Muscle of arm (tissue), 12 donors: ENCODE data around the gene CCDC47. TPM values are rescaled to one million over a fixed set of nuclear protein-coding genes. Genes with fewer than 3 reads are reported as not detected.
A peak's percentile ranks its signal among the peaks of the same experiment; 100 is the strongest.
"Not testable (repeated sequence)": the region's sequence is repeated elsewhere in the genome, so short reads cannot be mapped to it uniquely, and the experiment has no call there.

Source experiments
- DNase-seq: peaks from one replicate; pipeline ENCODE4 v3.0.0-alpha.2; 2013
- polyA plus RNA-seq, 12 donors: library from polyadenylated mRNA; unstranded; fragments of 120-200 nt; gene quantifications; one replicate each; pipeline ENCODE4 v1.2.1, GENCODE V29; 2013; ENCODE audit not compliant: insufficient read length in 12 of 12

The CCDC47 gene
- polyA plus RNA-seq, 12 donors: 43.8 to 73.2 (median 59.4) TPM; not detected in 1

GRCh38 chr17:63741408-63742173, 31.8 kb downstream of the CCDC47 start, which contains the start of gene STRADA:
TSS of gene STRADA (minus strand) at chr17:63741799. CDS start at chr17:63728369, 13,430 bp downstream.
- DNase-seq: peak; percentile 98

- DNase-seq: no peak
Observed at GRCh38 chr17:63741143-63741407, 32.3 kb downstream of the CCDC47 start.

DNA sequence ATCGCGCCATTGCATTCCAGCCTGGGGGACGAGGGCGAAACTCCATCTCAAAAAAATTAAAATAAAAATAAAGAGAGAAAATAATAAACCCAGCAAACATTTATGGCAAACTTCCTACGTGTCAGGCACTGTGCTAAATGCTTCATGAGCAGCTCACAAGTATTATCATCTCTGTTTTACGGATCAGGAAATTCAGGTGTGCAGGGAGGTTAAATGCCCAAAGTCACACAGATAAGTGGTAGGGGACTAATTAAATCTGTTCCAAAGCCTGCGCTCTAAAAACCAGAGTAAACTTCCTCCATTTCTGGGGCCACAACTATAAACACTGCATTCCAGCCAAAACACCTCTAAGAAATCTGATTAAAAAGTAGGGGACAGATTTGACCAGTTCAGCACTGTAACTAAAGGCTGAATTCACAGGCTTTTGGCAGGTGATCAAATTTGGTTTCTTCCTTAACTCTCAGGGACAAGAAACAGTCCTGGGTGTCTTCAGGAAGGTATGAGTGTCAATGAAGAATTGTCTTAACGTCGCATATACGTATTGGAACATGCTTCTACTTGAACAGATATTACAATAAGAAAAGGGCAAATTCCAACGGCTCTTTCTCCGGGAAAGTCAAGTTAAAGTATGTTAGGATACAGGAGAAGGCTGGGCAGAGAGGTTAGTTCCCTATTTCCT, 32.8 kb downstream of the CCDC47 start:
- DNase-seq: peak; percentile 9

DNA sequence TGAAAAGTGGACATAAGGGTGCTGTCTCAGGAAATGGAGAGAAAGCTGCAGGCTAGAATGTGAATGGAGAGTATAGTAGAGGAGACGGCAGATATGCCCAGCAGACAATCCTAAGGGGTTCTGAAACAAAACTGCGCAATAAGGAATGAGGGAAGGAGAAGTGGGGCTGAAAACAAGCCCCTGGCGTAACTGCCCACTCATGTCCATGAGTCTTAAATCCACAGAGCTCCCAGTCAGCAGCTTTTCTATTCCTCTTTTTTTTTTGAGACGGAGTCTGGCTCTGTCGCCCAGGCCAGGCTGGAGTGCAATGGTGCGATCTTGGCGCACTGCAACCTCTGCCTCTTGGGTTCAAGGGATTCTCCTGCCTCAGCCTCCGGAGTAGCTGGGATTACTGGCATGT, 37.7 kb downstream of the CCDC47 start:
- no peak for DNase-seq

GRCh38 chr17:63722403-63722802, 51.0 kb downstream of the CCDC47 start:
- no peak for DNase-seq

DNA sequence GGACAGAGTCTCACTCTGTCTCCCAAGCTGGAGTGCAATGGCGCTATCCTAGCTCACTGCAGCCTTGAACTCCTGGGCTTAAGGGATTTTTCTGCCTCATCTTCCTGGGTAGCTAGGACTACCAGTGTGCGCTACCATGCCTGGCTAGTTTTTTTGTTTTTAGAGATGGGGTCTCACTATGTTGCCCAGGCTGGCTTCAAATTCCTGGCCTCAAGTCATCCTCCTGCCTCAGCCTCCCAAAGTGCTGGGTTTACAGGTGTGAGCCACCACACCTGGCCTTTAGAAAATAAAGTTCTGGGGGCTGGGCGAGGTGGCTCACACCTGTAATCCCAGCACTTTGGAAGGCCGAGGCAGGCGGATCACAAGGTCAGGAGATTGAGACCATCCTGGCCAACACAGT, 53.2 kb downstream of the CCDC47 start:
- not testable (repeated sequence) for DNase-seq

DNA sequence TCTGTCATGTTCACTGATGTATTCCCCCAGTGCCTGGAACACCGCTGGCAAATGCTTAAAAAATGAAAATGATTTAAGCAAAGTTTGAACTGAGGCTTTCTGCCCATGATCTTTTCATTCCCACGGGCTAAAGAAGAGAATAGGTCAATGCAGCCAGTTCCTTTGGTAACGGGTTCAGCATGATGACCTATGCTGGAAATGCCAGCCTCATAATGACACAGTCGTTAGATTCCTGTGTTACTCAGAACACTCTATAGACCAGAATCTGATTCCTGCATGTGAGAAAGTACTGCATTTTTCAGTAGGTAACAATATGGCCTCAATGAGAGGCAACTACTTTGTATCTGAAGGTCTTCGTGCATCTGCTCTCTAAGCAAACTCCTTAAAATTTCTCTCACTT, 54.4 kb downstream of the CCDC47 start:
- DNase-seq: no peak

DNA sequence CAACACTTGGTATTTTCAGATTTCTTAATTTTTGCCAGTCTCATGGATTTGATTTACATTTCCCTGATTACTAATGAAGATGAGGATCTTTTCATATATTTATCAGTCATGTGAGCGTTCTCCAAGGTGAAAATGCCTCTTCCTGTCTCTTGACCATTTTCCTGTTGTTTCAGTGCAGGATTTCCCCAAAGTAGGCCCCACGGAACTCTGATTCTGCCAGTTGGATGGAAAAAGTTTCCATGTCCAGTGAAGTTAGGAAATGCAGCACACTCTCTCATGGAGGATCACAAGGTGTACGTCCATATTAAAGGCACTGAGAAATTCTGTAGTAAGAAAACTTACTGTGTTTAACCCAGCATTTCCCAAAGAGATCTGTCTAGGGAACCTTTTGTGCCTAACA, 57.0 kb downstream of the CCDC47 start:
- DNase-seq: no peak

- no peak for DNase-seq
Observed at GRCh38 chr17:63714550-63715277, 58.7 kb downstream of the CCDC47 start.

DNA sequence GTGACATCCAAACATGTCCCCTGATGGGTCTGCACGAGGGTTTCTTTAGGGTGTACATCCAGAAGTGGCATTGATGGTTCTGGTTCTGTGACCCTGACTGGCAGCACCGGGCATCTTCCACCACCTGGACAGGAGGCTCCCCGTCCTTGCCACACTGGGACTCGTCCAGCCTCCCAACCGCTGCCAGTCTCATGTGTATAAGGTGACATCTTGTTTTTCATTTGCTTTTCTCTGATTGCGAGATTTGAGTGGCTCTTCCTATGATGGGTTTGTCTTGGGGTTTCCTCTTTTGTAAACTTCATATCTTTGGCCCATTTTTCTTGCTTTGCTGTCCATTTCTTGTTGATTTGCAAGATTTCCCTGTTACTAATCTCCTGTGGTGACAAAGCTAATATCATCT, 64.3 kb downstream of the CCDC47 start:
- no peak for DNase-seq

DNA sequence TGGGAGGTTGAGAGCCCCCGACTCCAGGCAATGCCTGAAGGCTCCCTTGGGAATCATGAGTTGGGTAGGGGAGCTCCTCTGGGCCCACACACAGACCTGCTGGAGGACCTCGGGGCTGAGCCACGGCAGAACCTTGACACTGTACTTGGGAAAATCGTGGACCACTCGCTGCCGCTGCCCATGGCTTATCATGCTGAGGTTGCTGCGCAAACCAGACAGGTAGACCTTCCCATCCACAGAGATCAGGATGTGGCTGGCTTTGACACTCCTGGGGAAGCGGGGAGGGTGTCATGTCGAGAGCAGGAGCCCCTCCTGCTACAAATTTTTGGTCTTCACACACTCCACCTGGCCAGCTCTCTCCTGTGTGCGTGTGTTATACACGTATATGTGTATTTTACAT, 66.2 kb downstream of the CCDC47 start:
- no peak for DNase-seq

GRCh38 chr17:63706336-63707082, 66.9 kb downstream of the CCDC47 start:
- no peak for DNase-seq

- DNase-seq: no peak
Observed at GRCh38 chr17:63705657-63706056, 67.7 kb downstream of the CCDC47 start.

DNA sequence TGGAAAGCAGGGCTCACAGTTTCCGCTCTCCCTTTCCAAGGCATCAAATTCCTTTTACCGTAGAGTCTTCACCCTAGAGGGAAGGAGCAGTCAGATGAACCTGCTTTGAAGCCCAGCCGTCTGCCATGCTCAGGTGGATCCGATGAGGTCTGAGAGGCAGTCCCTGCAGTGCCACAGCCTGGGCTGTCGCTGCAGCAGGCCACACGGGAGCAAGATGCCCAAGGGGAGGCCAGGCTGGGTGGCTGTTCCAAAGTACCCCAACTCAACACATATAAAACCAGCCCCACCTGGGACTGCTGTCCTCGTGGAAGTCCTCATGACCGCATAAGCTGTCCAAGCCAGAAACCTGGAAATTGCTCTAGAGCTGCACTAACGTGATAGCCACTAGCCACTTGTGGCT, 68.6 kb downstream of the CCDC47 start:
- no peak for DNase-seq

GRCh38 chr17:63704259-63704576, 69.2 kb downstream of the CCDC47 start:
- no peak for DNase-seq

DNA sequence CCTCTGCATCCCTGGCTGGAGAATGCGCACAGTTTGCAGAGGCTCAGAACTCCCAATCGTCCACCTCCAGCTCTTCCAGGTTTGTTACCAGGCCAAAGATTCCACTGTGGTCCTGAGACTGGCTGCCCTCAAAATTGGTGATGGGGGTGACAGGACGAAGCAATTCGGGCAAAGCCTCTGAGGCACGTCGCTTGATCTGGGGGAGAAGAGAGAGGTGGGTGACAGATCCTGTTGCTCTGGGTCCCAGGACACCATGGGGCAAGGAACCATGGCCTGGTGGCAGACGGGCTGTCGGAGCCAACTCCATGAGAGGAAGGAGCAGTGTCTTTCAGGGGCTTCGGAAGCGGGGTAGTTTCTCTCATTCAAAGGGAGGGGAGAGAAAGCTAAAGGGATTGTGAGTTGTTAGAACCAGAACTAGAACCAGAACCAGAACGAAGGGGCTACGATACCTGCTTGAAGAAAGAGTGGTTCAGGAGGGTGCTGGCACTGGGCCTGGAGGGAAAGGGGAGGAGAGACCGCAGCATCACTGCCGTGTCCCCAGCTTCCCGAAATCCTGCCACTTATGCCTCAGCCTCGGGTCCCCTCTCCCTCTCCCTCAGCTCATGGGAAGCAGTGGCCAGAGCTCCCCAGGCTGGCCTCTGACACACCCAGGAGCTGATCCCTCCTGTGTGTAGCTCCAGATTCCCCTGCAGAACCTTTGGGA, 69.7 kb downstream of the CCDC47 start:
- no peak for DNase-seq

- no peak for DNase-seq
Observed at GRCh38 chr17:63703029-63703428, 70.4 kb downstream of the CCDC47 start.

- no peak for DNase-seq
Observed at GRCh38 chr17:63702721-63703015, 70.7 kb downstream of the CCDC47 start.

DNA sequence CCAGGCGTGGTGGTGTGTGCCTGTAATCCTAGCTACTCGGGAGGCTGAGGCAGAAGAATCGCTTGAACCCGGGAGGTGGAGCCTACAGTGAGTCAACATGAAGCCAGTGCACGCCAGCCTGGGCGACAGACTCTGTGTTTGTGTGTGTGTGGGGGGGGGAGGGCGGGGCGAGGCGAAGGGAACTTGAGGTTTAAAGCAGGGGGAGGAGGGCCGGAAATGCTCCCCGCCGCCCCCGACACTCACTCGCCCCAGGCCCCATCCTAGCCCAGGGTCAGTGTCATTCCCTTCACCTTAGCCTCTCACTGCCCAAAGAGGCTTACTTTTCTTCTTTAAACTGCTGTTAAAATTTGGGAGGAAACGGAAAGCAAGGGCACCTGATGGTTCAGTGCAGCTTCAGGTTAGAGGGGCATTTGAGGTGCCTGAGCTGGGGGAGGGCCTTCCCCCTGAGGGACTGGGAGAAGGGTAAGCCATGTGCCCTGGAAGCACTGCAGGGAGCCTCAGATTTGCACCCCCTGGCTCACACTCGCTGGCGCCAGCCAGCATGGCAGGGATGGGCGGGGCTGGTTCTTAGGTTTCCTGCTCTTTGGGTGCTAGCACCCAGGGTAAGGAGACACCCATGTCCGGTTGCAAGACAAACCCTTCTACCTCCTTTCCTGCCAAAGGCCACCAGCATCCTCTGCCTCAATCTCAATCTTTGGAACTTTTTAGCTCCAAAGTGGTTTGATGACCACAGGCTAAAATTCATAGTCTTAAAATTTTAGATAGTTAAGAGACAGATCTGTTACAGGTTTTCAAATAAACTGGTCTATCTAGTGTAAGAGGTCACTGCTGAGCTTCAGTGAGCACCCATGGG, 71.3 kb downstream of the CCDC47 start:
- DNase-seq: no peak

GRCh38 chr17:63701456-63701820, 72.0 kb downstream of the CCDC47 start:
- no peak for DNase-seq
